Measurements from ENCODE around the gene LTBP2.

- TF ChIP-seq POLR2A (IDR thresholded peaks at IDR 0.05), result no peak
- no peak for TF ChIP-seq CTCF (IDR thresholded peaks at IDR 0.05)
Observed at GRCh38 chr14:74558655-74559054, 53.4 kb downstream of the LTBP2 start.

All from thyroid gland (tissue), 4 donors.